Measurements from ENCODE around the gene IVNS1ABP.

The IVNS1ABP gene

GRCh38 chr1:185292237-185292636, 24.8 kb downstream of the IVNS1ABP start:
- Histone ChIP-seq H3K9ac (ENCODE audit: low read length) (no peak overlapping the region), H3K9me3 (ENCODE audit: control insufficient read depth, insufficient read depth, low read depth, low read length) (no peaks in the 10 kb centered on the region), H3K36me3 (ENCODE audit: control insufficient read depth, insufficient read depth, low read length) (peaks cover 34% of the 10 kb centered on the region), H3K4me3 (ENCODE audit: low read depth, low read length) (no peak overlapping the region), H3K4me1 (ENCODE audit: control insufficient read depth, insufficient read depth, low read length) (no peaks in the 10 kb centered on the region), H3K27me3 (ENCODE audit: control insufficient read depth, insufficient read depth, low read length) (no peaks in the 10 kb centered on the region), H3K27ac (ENCODE audit: low read depth, low read length) (no peak overlapping the region)

- H3K27ac ChIP-seq (ENCODE audit: low read depth, low read length) = no peak overlapping the region
- no peaks in the 10 kb centered on the region for H3K27me3 ChIP-seq (ENCODE audit: control insufficient read depth, insufficient read depth, low read length)
- H3K36me3 ChIP-seq (ENCODE audit: control insufficient read depth, insufficient read depth, low read length) = peaks cover 28% of the 10 kb centered on the region
- H3K9ac ChIP-seq (ENCODE audit: low read length) = no peak overlapping the region
- H3K9me3 ChIP-seq (ENCODE audit: control insufficient read depth, insufficient read depth, low read depth, low read length) = no peaks in the 10 kb centered on the region
- H3K4me3 ChIP-seq (ENCODE audit: low read depth, low read length) = no peak overlapping the region
- H3K4me1 ChIP-seq (ENCODE audit: control insufficient read depth, insufficient read depth, low read length) = no peaks in the 10 kb centered on the region
Observed at GRCh38 chr1:185291652-185292051, 25.4 kb downstream of the IVNS1ABP start.

GRCh38 chr1:185291159-185291558, 25.9 kb downstream of the IVNS1ABP start:
- Histone ChIP-seq H3K4me3 (ENCODE audit: low read depth, low read length) (no peak overlapping the region), H3K27ac (ENCODE audit: low read depth, low read length) (no peak overlapping the region), H3K9ac (ENCODE audit: low read length) (no peak overlapping the region), H3K9me3 (ENCODE audit: control insufficient read depth, insufficient read depth, low read depth, low read length) (no peaks in the 10 kb centered on the region), H3K4me1 (ENCODE audit: control insufficient read depth, insufficient read depth, low read length) (no peaks in the 10 kb centered on the region), H3K27me3 (ENCODE audit: control insufficient read depth, insufficient read depth, low read length) (no peaks in the 10 kb centered on the region), H3K36me3 (ENCODE audit: control insufficient read depth, insufficient read depth, low read length) (peaks cover 23% of the 10 kb centered on the region)

GRCh38 chr1:185289880-185290279, 27.2 kb downstream of the IVNS1ABP start:
- no peaks in the 10 kb centered on the region for H3K27me3 ChIP-seq (ENCODE audit: control insufficient read depth, insufficient read depth, low read length)
- no peak overlapping the region for H3K27ac ChIP-seq (ENCODE audit: low read depth, low read length)
- no peak overlapping the region for H3K9ac ChIP-seq (ENCODE audit: low read length)
- peaks cover 11% of the 10 kb centered on the region for H3K36me3 ChIP-seq (ENCODE audit: control insufficient read depth, insufficient read depth, low read length)
- H3K4me3 ChIP-seq (ENCODE audit: low read depth, low read length) = no peak overlapping the region
- no peaks in the 10 kb centered on the region; the same call in 1 of the 2 replicates for H3K4me1 ChIP-seq (ENCODE audit: control insufficient read depth, insufficient read depth, low read length)
- H3K9me3 ChIP-seq (ENCODE audit: control insufficient read depth, insufficient read depth, low read depth, low read length) = no peaks in the 10 kb centered on the region

GRCh38 chr1:185288435-185288834, 28.6 kb downstream of the IVNS1ABP start:
- Histone ChIP-seq H3K9ac (ENCODE audit: low read length) (no peak overlapping the region), H3K27ac (ENCODE audit: low read depth, low read length) (no peak overlapping the region), H3K36me3 (ENCODE audit: control insufficient read depth, insufficient read depth, low read length) (no peaks in the 10 kb centered on the region; the same call in 1 of the 2 replicates), H3K4me1 (ENCODE audit: control insufficient read depth, insufficient read depth, low read length) (no peaks in the 10 kb centered on the region; the same call in 1 of the 2 replicates), H3K9me3 (ENCODE audit: control insufficient read depth, insufficient read depth, low read depth, low read length) (no peaks in the 10 kb centered on the region), H3K4me3 (ENCODE audit: low read depth, low read length) (no peak overlapping the region), H3K27me3 (ENCODE audit: control insufficient read depth, insufficient read depth, low read length) (no peaks in the 10 kb centered on the region)

GRCh38 chr1:185287451-185287850, 29.6 kb downstream of the IVNS1ABP start:
- no peak overlapping the region for H3K27ac ChIP-seq (ENCODE audit: low read depth, low read length)
- H3K27me3 ChIP-seq (ENCODE audit: control insufficient read depth, insufficient read depth, low read length) = no peaks in the 10 kb centered on the region
- H3K4me3 ChIP-seq (ENCODE audit: low read depth, low read length) = no peak overlapping the region
- H3K36me3 ChIP-seq (ENCODE audit: control insufficient read depth, insufficient read depth, low read length) = no peaks in the 10 kb centered on the region; the same call in 1 of the 2 replicates
- no peaks in the 10 kb centered on the region; the same call in 1 of the 2 replicates for H3K4me1 ChIP-seq (ENCODE audit: control insufficient read depth, insufficient read depth, low read length)
- H3K9ac ChIP-seq (ENCODE audit: low read length) = no peak overlapping the region
- H3K9me3 ChIP-seq (ENCODE audit: control insufficient read depth, insufficient read depth, low read depth, low read length) = no peaks in the 10 kb centered on the region

GRCh38 chr1:185284533-185285276, 32.3 kb downstream of the IVNS1ABP start:
- Histone ChIP-seq H3K27ac (ENCODE audit: low read depth, low read length) (no peak overlapping the region), H3K4me3 (ENCODE audit: low read depth, low read length) (no peak overlapping the region), H3K4me1 (ENCODE audit: control insufficient read depth, insufficient read depth, low read length) (no peaks in the 10 kb centered on the region; the same call in 1 of the 2 replicates), H3K36me3 (ENCODE audit: control insufficient read depth, insufficient read depth, low read length) (peaks cover 3% of the 10 kb centered on the region; the same call in 1 of the 2 replicates), H3K9ac (ENCODE audit: low read length) (no peak overlapping the region), H3K9me3 (ENCODE audit: control insufficient read depth, insufficient read depth, low read depth, low read length) (no peaks in the 10 kb centered on the region), H3K27me3 (ENCODE audit: control insufficient read depth, insufficient read depth, low read length) (no peaks in the 10 kb centered on the region)

GRCh38 chr1:185284116-185284515, 32.9 kb downstream of the IVNS1ABP start:
- 0 out of 2 replicates have a peak, but pooled peaks cover 3% of the 10 kb centered on the region for H3K36me3 ChIP-seq (ENCODE audit: control insufficient read depth, insufficient read depth, low read length)
- no peaks in the 10 kb centered on the region; the same call in 1 of the 2 replicates for H3K4me1 ChIP-seq (ENCODE audit: control insufficient read depth, insufficient read depth, low read length)
- H3K9me3 ChIP-seq (ENCODE audit: control insufficient read depth, insufficient read depth, low read depth, low read length) = no peaks in the 10 kb centered on the region
- H3K9ac ChIP-seq (ENCODE audit: low read length) = no peak overlapping the region
- no peak overlapping the region for H3K4me3 ChIP-seq (ENCODE audit: low read depth, low read length)
- H3K27me3 ChIP-seq (ENCODE audit: control insufficient read depth, insufficient read depth, low read length) = no peaks in the 10 kb centered on the region
- no peak overlapping the region for H3K27ac ChIP-seq (ENCODE audit: low read depth, low read length)

GRCh38 chr1:185281245-185281644, 35.8 kb downstream of the IVNS1ABP start:
- Histone ChIP-seq H3K27me3 (ENCODE audit: control insufficient read depth, insufficient read depth, low read length) (no peaks in the 10 kb centered on the region), H3K4me3 (ENCODE audit: low read depth, low read length) (no peak overlapping the region), H3K36me3 (ENCODE audit: control insufficient read depth, insufficient read depth, low read length) (0 out of 2 replicates have a peak, but pooled peaks cover 3% of the 10 kb centered on the region), H3K4me1 (ENCODE audit: control insufficient read depth, insufficient read depth, low read length) (no peaks in the 10 kb centered on the region; the same call in 1 of the 2 replicates), H3K9ac (ENCODE audit: low read length) (no peak overlapping the region), H3K27ac (ENCODE audit: low read depth, low read length) (no peak overlapping the region), H3K9me3 (ENCODE audit: control insufficient read depth, insufficient read depth, low read depth, low read length) (no peaks in the 10 kb centered on the region)

GRCh38 chr1:185280589-185280988, 36.5 kb downstream of the IVNS1ABP start:
- Histone ChIP-seq H3K4me1 (ENCODE audit: control insufficient read depth, insufficient read depth, low read length) (no peaks in the 10 kb centered on the region; the same call in 1 of the 2 replicates), H3K4me3 (ENCODE audit: low read depth, low read length) (no peak overlapping the region), H3K9me3 (ENCODE audit: control insufficient read depth, insufficient read depth, low read depth, low read length) (no peaks in the 10 kb centered on the region), H3K27ac (ENCODE audit: low read depth, low read length) (no peak overlapping the region), H3K9ac (ENCODE audit: low read length) (no peak overlapping the region), H3K27me3 (ENCODE audit: control insufficient read depth, insufficient read depth, low read length) (no peaks in the 10 kb centered on the region), H3K36me3 (ENCODE audit: control insufficient read depth, insufficient read depth, low read length) (0 out of 2 replicates have a peak, but pooled peaks cover 3% of the 10 kb centered on the region)

GRCh38 chr1:185279571-185279970, 37.5 kb downstream of the IVNS1ABP start:
- no peaks in the 10 kb centered on the region for H3K27me3 ChIP-seq (ENCODE audit: control insufficient read depth, insufficient read depth, low read length)
- no peaks in the 10 kb centered on the region for H3K9me3 ChIP-seq (ENCODE audit: control insufficient read depth, insufficient read depth, low read depth, low read length)
- H3K4me3 ChIP-seq (ENCODE audit: low read depth, low read length) = no peak overlapping the region
- H3K36me3 ChIP-seq (ENCODE audit: control insufficient read depth, insufficient read depth, low read length) = 0 out of 2 replicates have a peak, but pooled peaks cover 3% of the 10 kb centered on the region
- no peak overlapping the region for H3K9ac ChIP-seq (ENCODE audit: low read length)
- H3K27ac ChIP-seq (ENCODE audit: low read depth, low read length) = no peak overlapping the region
- H3K4me1 ChIP-seq (ENCODE audit: control insufficient read depth, insufficient read depth, low read length) = no peaks in the 10 kb centered on the region

All from HUES6 (cell line).